ENCODE results near the gene ERFL. TPM values are rescaled to one million over a fixed set of nuclear protein-coding genes. Genes with fewer than 3 reads are reported as not detected.

The ERFL gene
- total RNA-seq, 1 experiment from 2014 or later = 0.79 TPM

- ATAC-seq = no peak
- POLR2A ChIA-PET = no interaction called here
Observed at GRCh38 chr19:41913538-41914423, 14.5 kb downstream of the ERFL start.

More at GRCh38 chr19:41913538-41914423, 14.5 kb downstream of the ERFL start:
- Histone ChIP-seq H3K79me2 (ENCODE audit: insufficient read depth, low read length) (no peaks in the 10 kb centered on the region), H4K20me1 (ENCODE audit: insufficient read depth) (no peaks in the 10 kb centered on the region), H3K9ac (ENCODE audit: low read length) (no peak overlapping the region), H3K9me3 (ENCODE audit: control insufficient read depth in 1 of 2, insufficient read depth in 1 of 2, low read depth in 1 of 2, low read length in 2 of 2) (no peaks in the 10 kb centered on the region), H3K36me3 (ENCODE audit: control insufficient read depth in 1 of 2, insufficient read depth in 2 of 2, low read length in 2 of 2) (no peaks in the 10 kb centered on the region), H3K27me3 (ENCODE audit: insufficient read depth, low read length) (no peaks in the 10 kb centered on the region; the same call in 1 of the 2 replicates), H3K4me1 (ENCODE audit: control insufficient read depth in 1 of 2, insufficient read depth in 2 of 2, low read length in 2 of 2) (no peaks in the 10 kb centered on the region), H3K9me2 (ENCODE audit: insufficient read depth) (no peaks in the 10 kb centered on the region), H3K4me3 (replicated peaks in 1 of 2; ENCODE audit: low read depth in 1 of 2, low read length in 2 of 2) (no peak overlapping the region), H2AFZ (ENCODE audit: low read depth, low read length, poor library complexity, severe bottlenecking) (no peak overlapping the region), H3K27ac (ENCODE audit: low read depth, low read length) (no peak overlapping the region), H3K4me2 (ENCODE audit: low read length) (no peak overlapping the region)
- DNase-seq (ENCODE audit: low read depth, low spot score) = no peak
- no peak for TF ChIP-seq ZNF274 (IDR thresholded peaks at IDR 0.05; ENCODE audit: low read depth, low read length)
- TF ChIP-seq POLR2AphosphoS5 (IDR thresholded peaks at IDR 0.05; ENCODE audit: low read depth, low read length) = no peak
- TF ChIP-seq RAD21 (IDR thresholded peaks at IDR 0.05; ENCODE audit: low read depth) = no peak
- TF ChIP-seq CBX3 (IDR thresholded peaks at IDR 0.05; ENCODE audit: low read depth) = no peak
- no peak for TF ChIP-seq TCF7L2 (IDR thresholded peaks at IDR 0.05; ENCODE audit: borderline replicate concordance, extremely low read depth, insufficient read depth, insufficient read length)
- TF ChIP-seq, protein P1, sequence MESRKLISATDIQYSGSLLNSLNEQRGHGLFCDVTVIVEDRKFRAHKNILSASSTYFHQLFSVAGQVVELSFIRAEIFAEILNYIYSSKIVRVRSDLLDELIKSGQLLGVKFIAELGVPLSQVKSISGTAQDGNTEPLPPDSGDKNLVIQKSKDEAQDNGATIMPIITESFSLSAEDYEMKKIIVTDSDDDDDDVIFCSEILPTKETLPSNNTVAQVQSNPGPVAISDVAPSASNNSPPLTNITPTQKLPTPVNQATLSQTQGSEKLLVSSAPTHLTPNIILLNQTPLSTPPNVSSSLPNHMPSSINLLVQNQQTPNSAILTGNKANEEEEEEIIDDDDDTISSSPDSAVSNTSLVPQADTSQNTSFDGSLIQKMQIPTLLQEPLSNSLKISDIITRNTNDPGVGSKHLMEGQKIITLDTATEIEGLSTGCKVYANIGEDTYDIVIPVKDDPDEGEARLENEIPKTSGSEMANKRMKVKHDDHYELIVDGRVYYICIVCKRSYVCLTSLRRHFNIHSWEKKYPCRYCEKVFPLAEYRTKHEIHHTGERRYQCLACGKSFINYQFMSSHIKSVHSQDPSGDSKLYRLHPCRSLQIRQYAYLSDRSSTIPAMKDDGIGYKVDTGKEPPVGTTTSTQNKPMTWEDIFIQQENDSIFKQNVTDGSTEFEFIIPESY (IDR thresholded peaks at IDR 0.05; ENCODE audit: extremely low read depth, insufficient replicate concordance, low read length) = no peak
- no peak for TF ChIP-seq ZFX (IDR thresholded peaks at IDR 0.05)
- TF ChIP-seq, protein P2, sequence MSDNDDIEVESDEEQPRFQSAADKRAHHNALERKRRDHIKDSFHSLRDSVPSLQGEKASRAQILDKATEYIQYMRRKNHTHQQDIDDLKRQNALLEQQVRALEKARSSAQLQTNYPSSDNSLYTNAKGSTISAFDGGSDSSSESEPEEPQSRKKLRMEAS (IDR thresholded peaks at IDR 0.05) = no peak
- TF ChIP-seq EGR1 (IDR thresholded peaks at IDR 0.05; ENCODE audit: low read depth) = no peak
- TF ChIP-seq SRF (IDR thresholded peaks at IDR 0.05; ENCODE audit: low read depth) = no peak
- TF ChIP-seq YY1 (IDR thresholded peaks at IDR 0.05; ENCODE audit: extremely low read depth, insufficient replicate concordance, low read depth, low read length) = no peak
- no peak for TF ChIP-seq SP1 (IDR thresholded peaks at IDR 0.05; ENCODE audit: low read depth)
- no peak for TF ChIP-seq SIN3A (IDR thresholded peaks at IDR 0.05; ENCODE audit: low read depth)
- no peak for TF ChIP-seq REST (IDR thresholded peaks at IDR 0.05; ENCODE audit: low read depth)
- TF ChIP-seq EZH2phosphoT487 (IDR thresholded peaks at IDR 0.05; ENCODE audit: borderline replicate concordance) = no peak
- TF ChIP-seq ATF3 (IDR thresholded peaks at IDR 0.05) = no peak
- TF ChIP-seq POLR2A (IDR thresholded peaks at IDR 0.05; ENCODE audit: borderline replicate concordance, extremely low read depth, insufficient read depth, insufficient read length) = no peak
- no peak for TF ChIP-seq FOSL1 (IDR thresholded peaks at IDR 0.05; ENCODE audit: low read depth)
- CTCF ChIA-PET = no interaction called here
- BruUV-seq (replicated peaks) = no TSS peak
- RAD21 ChIA-PET (ENCODE audit: low non-redundant PET in 1 of 2, low total read pairs in 2 of 2, uncharacterized antibody in 2 of 2, unreplicated experiment in 2 of 2) = no interaction called here
- intact Hi-C loops (cut with micrococcal nuclease) = no loop called here

Data from HCT116 (cell line).